OCI-LY1 (cell line): ENCODE measurements around the gene LIME1.

ENCODE experiments used
- H2AFZ ChIP-seq: fragments of 200-600 bp; sonication (generic), shearing (Covaris generic); 2 replicates; pipeline ENCODE4 v1.6.0; 2014; ENCODE audit warnings: antibody characterized with exemption, mild to moderate bottlenecking, low read length
- H3F3A ChIP-seq: fragments of 200-600 bp; sonication (generic), shearing (Covaris generic); 2 replicates; pipeline ENCODE4 v1.6.0; 2014; ENCODE audit warnings: mild to moderate bottlenecking, antibody characterized with exemption, low read length, moderate library complexity; ENCODE audit not compliant: insufficient read depth
- H3K27ac ChIP-seq: fragments of 200-600 bp; sonication (generic); 2 replicates; pipeline ENCODE4 v1.5.1; 2014; ENCODE audit warnings: low read length, mixed run types, mild to moderate bottlenecking, low read depth; ENCODE audit not compliant: poor library complexity, severe bottlenecking
- H3K27me3 ChIP-seq: fragments of 200-600 bp; sonication (generic); 2 replicates; pipeline ENCODE4 v1.6.0; 2014; ENCODE audit warnings: antibody characterized with exemption, mild to moderate bottlenecking, low read length, moderate library complexity; ENCODE audit not compliant: insufficient read depth
- H3K36me3 ChIP-seq: fragments of 200-600 bp; sonication (generic); 2 replicates; pipeline ENCODE4 v1.6.1; 2014; ENCODE audit warnings: mild to moderate bottlenecking, antibody characterized with exemption, low read length, moderate library complexity, mixed read lengths; ENCODE audit not compliant: insufficient read depth
- H3K4me1 ChIP-seq: fragments of 200-600 bp; sonication (generic); 2 replicates; pipeline ENCODE4 v1.5.1; 2014; ENCODE audit warnings: mild to moderate bottlenecking, low read length, moderate library complexity; ENCODE audit not compliant: insufficient read depth, severe bottlenecking
- H3K4me2 ChIP-seq: fragments of 200-600 bp; sonication (generic), shearing (Covaris generic); 2 replicates; pipeline ENCODE4 v1.6.1; 2014; ENCODE audit warnings: low read length
- H3K4me3 ChIP-seq: fragments of 200-600 bp; sonication (generic); 2 replicates; pipeline ENCODE4 v1.5.1; 2014; ENCODE audit warnings: low read length, low read depth, mild to moderate bottlenecking, mixed read lengths; ENCODE audit not compliant: poor library complexity, severe bottlenecking
- H3K79me2 ChIP-seq: fragments of 200-600 bp; shearing (Covaris generic); 2 replicates; pipeline ENCODE4 v1.6.1; 2016; ENCODE audit warnings: mixed run types, low read length, mixed read lengths; ENCODE audit not compliant: insufficient read depth
- H3K9ac ChIP-seq: fragments of 200-600 bp; sonication (generic), shearing (Covaris generic); 2 replicates; pipeline ENCODE4 v1.6.1; 2014; ENCODE audit warnings: mild to moderate bottlenecking, low read length, mixed read lengths
- H3K9me2 ChIP-seq: fragments of 200-600 bp; sonication (generic), shearing (Covaris generic); 2 replicates; pipeline ENCODE4 v1.6.1; 2014; ENCODE audit warnings: low read depth, mild to moderate bottlenecking, low read length, mixed read lengths
- H3K9me3 ChIP-seq: fragments of 200-600 bp; shearing (Covaris generic); 2 replicates; pipeline ENCODE4 v1.6.1; 2014; ENCODE audit warnings: low read length, mixed read lengths
- H4K20me1 ChIP-seq: fragments of 200-600 bp; sonication (generic), shearing (Covaris generic); 2 replicates; pipeline ENCODE4 v1.6.0; 2016; ENCODE audit warnings: mild to moderate bottlenecking, low read length; ENCODE audit not compliant: insufficient read depth
- CTCF ChIP-seq: fragments of 200-600 bp; sonication (generic), shearing (Covaris generic); IDR thresholded peaks from 2 replicates; pipeline ENCODE4 v1.5.1; 2017; ENCODE audit warnings: mild to moderate bottlenecking, antibody characterized with exemption, low read length, moderate library complexity, mixed read lengths
- EZH2 ChIP-seq: fragments of 200-600 bp; sonication (generic), shearing (Covaris generic); IDR thresholded peaks from 2 replicates; pipeline ENCODE4 v1.8.0; 2017; ENCODE audit warnings: borderline replicate concordance, mixed run types, mild to moderate bottlenecking, antibody characterized with exemption, low read length, moderate library complexity, mixed read lengths

The LIME1 gene

DNA sequence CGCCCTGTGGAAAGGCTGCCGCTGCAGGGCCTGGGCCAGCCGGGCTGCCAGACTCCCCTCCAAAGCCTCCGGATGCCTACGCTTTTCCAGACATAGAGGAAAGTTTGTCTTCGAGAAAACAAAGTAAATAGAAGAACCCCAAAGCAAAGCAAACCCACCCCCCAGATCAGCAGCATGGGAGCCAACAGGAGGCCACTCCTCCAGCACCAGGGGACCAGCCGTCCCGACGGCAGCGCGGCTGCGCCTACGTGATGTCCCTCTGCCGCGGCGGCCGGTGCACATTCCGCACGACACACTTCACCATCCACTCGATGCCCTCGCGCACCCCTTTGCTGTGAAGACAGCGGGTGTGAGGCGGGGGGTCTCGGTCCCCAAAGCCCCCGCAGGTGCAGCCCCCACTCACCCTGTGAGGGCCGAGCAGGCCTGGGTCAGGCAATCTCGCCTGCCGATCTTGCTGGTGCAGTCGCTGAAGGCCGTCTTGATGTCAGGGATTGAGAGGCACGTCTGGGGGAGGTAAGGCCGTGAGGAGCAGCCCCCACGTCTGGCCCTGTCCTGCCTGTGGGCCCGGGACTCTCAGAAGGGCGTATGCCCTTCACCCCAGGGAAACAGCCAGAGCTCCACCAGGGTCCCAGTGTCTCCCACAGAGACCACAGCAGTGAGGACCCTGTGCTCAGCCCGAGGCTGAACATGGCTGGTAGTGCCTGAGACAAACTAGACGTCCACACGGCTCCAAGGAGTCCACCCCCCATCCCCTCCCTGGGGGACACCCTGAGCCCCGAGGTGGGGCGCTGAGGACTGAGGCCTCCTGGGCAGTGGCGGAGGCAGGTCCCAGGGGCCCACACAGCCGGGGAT, 36.0 kb upstream of the LIME1 start:
- Histone ChIP-seq H3K9me3 (no peaks in the 10 kb centered on the region), H3K4me3 (no peak overlapping the region), H3K4me1 (no peaks in the 10 kb centered on the region), H2AFZ (no peak overlapping the region), H3K9ac (no peak overlapping the region), H3K36me3 (peaks cover 21% of the 10 kb centered on the region), H3F3A (no peaks in the 10 kb centered on the region), H3K79me2 (no peaks in the 10 kb centered on the region), H3K27ac (no peak overlapping the region), H3K27me3 (no peaks in the 10 kb centered on the region), H3K4me2 (no peak overlapping the region), H3K9me2 (no peaks in the 10 kb centered on the region), H4K20me1 (no peaks in the 10 kb centered on the region)
- TF ChIP-seq CTCF (no peak), EZH2 (no peak)

GRCh38 chr20:63701051-63701328, 35.5 kb upstream of the LIME1 start:
- Histone ChIP-seq H3K27ac (no peak overlapping the region), H2AFZ (no peak overlapping the region), H3K4me2 (no peak overlapping the region), H3K4me3 (no peak overlapping the region), H3K79me2 (no peaks in the 10 kb centered on the region), H3K9me3 (no peaks in the 10 kb centered on the region), H4K20me1 (no peaks in the 10 kb centered on the region), H3K4me1 (no peaks in the 10 kb centered on the region), H3K9ac (no peak overlapping the region), H3K9me2 (no peaks in the 10 kb centered on the region), H3K27me3 (no peaks in the 10 kb centered on the region), H3K36me3 (peaks cover 26% of the 10 kb centered on the region), H3F3A (no peaks in the 10 kb centered on the region)
- TF ChIP-seq EZH2, result no peak

GRCh38 chr20:63701329-63702035, 35.0 kb upstream of the LIME1 start:
- TF ChIP-seq EZH2, result no peak
- TF ChIP-seq CTCF, result no peak
- no peak overlapping the region for H3K4me3 ChIP-seq
- H2AFZ ChIP-seq, result no peak overlapping the region
- peaks cover 31% of the 10 kb centered on the region for H3K36me3 ChIP-seq
- no peaks in the 10 kb centered on the region for H4K20me1 ChIP-seq
- no peaks in the 10 kb centered on the region for H3K79me2 ChIP-seq
- H3F3A ChIP-seq, result no peaks in the 10 kb centered on the region
- no peak overlapping the region for H3K4me2 ChIP-seq
- H3K9me3 ChIP-seq, result no peaks in the 10 kb centered on the region
- no peak overlapping the region for H3K27ac ChIP-seq
- H3K9ac ChIP-seq, result no peak overlapping the region
- H3K4me1 ChIP-seq, result peaks cover 4% of the 10 kb centered on the region
- no peaks in the 10 kb centered on the region for H3K27me3 ChIP-seq
- no peaks in the 10 kb centered on the region for H3K9me2 ChIP-seq
